ENCODE results near the gene RNF126.
"Not testable (repeated sequence)": the region's sequence is repeated elsewhere in the genome, so short reads cannot be mapped to it uniquely, and the experiment has no call there.

RNF126 gene

DNA sequence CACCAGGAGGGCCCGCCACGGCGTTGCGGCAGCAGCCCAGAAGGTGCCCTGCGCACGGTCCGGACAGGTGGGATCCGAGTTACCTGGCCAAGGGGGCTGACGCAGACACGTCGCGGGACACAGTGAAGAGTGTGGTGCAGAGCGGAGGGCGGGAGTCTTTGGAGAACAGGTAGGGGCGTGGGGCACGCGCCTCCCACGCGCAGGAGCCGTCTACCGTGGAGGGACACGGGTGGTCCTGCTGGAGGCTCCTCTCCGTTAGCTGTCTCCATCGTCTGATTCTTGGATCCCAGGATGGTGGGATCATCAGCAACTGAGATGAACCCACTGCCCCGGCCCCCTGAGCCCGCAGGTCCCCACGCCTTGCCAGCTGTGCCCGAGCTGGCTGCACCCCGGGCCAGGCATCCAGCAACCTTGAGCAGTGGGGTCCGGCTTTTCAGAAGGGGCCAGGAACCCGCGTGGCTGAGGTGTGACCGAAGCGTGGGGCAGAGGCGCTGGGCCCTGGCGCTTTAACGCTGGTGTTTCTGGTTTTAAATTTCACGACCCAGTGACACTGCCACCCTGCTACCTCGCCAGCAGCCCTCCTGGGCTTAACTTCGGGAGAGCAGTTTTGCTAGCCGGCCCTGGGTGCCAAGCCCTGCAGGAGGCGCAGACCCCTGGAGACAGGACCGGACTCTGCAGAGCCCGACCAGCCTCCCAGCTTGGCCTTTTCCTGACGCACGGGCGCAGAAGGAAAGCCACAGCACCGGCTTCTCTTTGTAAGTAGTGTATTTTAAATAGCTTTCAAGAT is 16.0 kb downstream of the RNF126 start:
- DNase-seq = no peak

DNA sequence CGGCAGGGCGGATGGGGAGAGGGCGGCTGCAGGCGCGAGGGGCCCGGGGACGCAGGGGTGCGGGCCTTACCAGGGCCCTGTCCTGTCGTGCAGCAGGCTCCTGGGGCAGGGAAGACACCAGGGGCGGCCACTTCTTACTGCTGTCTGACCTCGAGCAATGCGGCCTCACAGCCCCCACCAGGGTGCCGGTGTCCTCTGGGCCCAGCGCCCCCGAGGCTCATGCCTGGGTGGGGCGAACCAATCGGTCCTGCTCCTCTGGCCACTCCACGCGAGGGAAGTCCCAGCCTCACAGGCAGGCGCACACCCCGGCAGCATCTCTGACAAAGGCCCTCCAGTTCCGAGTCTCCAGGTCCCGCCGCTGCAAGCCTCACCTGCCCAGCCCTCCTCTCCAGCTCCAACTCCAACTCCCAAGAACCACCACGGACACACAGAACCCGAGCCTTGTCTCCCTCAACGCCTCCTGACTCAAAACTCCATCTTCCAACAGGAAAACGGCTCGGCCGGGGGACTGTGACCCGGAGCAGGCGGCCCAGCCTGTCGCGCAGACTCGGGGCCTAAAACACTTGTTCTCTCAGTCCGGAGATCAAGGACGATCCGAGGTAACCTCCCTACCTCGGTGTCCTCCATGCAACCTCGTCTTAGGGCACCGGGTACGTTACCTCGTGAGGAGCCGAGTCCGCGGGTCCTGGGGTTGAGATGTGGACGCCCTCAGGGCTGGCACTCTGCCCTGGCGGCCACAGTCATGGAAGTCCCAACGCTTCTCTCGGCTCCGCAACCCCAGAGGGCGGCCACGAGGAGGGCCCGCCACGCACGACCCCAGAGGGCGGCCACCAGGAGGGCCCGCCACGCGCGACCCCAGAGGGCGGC is 16.9 kb downstream of the RNF126 start:
- DNase-seq = no peak

DNA sequence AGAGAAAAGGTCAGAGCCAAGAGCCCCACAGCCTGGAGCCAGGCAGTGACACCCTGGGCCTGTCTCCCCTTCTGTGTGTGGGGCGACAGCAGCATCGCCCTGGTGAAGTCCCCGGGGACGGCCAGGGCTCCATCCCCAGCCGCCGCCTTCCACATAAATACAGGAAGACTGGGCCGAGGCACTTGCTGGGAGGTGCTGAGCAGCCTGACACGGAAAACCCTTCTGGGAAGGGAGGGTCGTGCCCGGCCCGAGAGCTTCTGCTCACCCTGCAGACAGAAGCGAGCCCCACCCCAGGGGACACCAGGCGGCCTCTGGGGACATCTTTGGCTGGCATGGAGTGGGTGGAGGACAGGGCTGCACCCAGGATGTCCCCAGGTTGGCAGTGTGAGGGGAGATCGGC is 18.2 kb downstream of the RNF126 start:
- no peak for DNase-seq

DNA sequence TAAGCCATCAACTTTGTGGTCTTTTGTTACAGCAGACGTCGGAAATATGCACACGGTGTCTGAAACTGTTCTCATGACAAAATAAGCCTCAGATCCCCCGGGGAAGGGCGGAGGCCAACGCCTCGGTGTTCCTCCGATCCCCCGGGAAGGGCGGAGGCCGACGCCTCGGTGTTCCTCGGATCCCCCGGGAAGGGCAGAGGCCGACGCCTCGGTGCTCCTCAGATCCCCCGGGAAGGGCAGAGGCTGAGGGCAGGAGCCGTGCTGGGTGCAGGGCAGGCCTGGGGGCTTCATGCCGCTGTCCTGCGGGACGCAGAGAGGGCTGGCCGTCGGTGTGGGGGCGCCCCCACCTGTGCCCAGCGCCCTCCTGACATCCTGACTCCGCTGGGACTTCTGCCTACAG is 18.7 kb downstream of the RNF126 start:
- DNase-seq = no peak

DNA sequence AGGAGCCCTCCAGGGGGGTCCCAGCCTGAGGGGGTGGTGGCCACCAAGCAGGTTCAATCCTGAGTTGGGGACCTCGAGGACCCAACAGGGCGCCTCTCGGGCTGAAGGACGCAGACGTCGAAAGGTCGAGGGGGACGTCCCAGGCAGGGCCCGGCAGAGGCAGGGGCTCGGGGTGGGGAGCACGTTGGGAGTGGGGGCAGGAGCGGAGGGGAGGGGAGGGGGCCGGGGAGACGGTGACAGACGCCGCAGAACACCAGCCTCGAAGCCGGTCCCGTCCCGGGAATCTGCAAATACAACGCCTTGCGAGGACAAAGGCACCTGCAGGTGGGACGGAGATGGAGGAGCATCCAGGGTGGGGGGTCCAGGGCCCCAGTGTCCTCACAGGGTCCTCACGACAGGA is 19.3 kb downstream of the RNF126 start:
- DNase-seq = no peak

DNA sequence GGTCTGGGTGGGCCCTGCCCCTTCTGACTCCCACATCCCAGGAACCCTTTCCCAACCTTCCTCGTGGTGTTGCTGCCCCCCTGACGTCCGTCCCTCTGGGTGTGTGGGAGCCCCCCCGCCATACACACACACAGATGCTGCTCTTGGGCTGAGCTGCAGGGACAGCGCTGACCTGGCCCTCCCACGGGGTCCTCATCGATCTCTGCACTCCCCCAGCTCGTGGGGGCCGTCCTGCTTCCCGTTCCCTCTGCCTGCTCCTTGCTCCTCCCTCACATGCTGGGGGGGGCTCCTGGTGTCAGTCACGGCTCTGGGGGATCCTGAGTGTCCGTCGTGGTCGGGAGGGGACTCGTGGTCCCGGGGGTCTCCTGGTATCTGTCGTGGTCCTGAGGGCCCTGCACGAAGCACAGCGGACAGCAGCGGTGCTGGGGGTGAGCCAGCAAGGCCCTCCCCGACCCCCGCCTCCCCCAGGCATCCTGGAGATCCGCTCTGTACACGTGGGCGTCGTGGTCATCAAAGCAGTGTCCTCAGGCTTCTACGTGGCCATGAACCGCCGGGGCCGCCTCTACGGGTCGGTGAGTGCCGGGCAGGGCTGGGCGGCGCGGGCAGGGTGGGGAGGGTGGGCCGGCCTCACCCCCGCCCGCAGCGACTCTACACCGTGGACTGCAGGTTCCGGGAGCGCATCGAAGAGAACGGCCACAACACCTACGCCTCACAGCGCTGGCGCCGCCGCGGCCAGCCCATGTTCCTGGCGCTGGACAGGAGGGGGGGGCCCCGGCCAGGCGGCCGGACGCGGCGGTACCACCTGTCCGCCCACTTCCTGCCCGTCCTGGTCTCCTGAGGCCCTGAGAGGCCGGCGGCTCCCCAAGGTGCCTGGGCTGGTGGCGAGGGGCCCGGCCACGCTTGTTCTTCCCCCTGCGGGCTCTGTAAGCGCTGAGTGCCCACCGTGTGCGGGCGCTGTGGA is 20.0 kb downstream of the RNF126 start:
- no peak for DNase-seq

DNA sequence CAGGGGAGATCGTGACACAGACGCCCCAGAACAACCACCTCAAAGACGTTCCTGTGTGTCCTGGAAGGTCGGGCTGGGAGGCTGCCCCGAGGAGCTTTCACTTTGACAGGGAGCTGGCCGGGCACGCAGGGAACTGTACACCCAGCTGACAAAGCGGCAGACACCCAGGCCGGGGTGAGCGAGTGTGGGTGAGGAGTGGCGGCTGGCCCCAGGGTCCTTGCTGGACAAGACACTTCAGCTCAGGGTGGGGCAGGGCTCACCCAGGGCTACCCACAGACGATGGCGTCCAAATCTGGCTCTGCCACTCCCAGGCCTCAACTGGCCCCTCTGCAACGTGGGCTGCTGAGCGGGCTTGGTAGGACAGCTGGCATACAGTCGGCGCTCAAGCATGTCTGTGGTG is 21.3 kb downstream of the RNF126 start:
- DNase-seq = no peak

DNA sequence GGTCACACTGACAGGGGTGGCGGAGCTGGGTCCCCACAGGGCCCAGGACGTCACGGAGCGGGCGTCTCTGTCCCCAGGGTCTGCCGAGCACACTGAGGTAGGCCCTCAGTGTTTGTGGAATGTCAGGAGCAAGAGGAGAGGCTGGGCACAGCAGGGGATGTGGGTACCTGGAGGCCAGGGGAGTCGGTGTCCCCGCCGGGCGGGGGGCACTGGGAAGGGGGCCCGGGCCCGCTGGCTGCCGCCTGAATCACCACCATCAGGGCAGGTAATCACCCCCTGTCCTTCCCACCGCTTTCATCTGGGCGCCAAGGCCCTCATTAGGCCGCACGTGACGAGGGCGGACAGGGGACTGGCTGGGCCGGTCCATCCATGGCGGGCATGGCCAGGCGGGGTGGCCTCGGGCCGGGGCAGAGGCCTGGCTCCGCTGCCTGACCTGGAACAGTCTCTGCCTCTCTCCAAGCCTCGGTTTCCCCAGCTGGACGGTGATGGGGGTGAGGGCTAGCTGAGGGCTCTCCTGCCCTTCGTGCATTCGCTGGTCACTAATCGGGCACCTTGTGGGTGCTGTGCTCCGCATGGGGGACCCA is 22.3 kb downstream of the RNF126 start:
- no peak for DNase-seq

DNA sequence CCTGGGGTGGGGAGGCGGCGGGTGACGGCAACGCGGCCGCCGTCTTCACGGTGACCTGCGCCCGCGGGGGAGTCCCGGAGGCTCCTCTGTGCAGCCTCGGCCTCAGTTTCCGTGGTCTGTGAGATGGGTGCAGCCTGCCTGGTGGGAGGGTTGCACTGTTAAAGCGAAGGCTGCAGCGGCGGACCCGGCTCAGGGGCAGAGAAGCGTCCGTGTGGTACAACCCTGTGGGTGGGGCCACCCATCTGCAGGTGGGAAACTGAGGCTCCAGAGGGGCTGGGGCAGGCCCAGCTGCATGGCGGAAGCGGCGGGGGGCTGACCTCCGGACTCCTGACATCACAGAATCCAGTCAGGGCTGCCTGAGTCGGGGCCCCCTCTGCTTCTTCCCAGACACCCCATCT is 22.9 kb downstream of the RNF126 start:
- DNase-seq = no peak

DNA sequence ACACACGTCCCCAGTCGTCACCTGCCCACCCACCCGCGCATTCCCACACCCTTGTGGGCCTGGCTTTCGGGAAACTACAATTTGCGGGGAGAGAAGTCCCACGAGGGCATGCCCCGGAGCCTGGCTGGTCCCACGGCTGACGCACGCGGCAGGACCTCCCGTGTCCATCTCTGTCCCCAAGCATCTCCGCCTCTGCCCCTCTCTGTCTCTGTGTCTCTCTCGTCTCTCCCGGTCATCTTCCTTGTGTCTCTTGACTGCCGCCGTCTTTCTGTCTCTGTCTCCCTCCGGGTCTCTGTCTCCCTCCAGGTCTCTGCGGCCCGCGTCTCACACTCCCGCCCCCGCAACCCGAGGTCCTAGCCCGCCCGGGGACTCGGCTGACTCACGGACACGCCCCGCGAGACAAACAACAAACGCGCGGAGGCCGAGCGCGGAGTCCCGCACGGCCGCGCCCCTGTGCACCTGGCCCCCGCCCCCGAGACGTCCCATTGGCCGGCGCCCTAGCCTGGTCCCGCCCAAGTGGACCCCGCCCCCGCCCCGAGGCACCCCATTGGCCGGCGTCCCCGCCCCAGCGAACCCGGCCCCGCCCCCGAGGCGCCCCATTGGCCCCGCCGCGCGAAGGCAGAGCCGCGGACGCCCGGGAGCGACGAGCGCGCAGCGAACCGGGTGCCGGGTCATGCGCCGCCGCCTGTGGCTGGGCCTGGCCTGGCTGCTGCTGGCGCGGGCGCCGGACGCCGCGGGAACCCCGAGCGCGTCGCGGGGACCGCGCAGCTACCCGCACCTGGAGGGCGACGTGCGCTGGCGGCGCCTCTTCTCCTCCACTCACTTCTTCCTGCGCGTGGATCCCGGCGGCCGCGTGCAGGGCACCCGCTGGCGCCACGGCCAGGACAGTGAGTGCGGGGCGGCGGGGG is 23.5 kb downstream of the RNF126 start, which contains the start of gene FGF22:
Gene FGF22 (plus strand): TSS at position 627 of the 908 bp plus-strand sequence. CDS start 47 bp downstream, at position 674.
- DNase-seq = peak; percentile 90 to 97 (median 96)

DNA sequence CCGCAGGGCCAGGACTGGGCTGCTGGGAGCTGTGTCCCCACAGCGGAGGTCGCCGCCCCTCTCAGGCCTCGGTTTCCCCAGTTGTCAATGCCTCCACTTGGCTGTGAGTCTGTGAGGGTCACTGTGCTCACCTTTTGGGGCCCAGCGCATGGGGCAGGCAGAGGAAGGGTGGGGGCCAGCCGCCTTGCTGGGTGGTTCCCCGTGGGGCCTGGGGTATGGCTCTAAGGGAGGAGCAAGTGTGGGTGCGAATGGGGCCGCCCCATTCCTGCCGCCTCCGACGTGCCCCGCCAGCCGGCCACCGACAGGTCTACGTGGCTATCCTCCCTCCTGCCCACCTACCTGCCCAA is 24.1 kb downstream of the RNF126 start:
- DNase-seq = no peak

DNA sequence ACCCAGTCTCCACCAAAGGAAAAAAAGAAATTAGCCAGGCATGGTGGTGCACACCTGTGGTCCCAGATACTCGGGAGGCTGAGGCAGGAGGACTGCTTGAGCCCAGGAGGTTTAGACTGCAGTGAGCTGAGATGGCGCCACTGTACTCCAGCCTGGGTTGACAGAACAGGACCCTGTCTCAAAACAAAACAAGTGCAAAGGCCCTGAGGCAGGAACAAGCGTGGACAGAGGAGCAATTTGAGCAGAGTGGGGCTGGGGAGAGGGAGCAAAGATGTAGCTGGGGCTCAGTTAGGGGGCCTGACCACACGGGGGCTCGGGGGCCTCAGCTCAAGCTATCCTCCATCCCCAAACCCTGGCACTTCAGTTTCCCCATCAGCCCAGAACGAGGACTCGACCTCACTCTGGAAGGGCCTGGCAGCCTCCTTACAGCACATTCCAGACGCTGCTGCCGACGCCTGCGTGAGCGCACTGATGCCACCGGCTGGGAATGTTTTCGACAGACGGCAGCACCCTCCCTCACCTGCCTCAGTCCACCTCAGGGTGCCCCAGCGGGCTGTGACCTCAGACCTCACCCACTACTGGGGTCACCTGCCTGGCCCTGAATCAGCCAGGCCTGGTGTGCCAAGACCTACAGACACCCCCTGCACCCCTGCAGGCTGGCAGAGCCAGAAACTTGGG is 27.9 kb downstream of the RNF126 start:
- DNase-seq = no peak

DNA sequence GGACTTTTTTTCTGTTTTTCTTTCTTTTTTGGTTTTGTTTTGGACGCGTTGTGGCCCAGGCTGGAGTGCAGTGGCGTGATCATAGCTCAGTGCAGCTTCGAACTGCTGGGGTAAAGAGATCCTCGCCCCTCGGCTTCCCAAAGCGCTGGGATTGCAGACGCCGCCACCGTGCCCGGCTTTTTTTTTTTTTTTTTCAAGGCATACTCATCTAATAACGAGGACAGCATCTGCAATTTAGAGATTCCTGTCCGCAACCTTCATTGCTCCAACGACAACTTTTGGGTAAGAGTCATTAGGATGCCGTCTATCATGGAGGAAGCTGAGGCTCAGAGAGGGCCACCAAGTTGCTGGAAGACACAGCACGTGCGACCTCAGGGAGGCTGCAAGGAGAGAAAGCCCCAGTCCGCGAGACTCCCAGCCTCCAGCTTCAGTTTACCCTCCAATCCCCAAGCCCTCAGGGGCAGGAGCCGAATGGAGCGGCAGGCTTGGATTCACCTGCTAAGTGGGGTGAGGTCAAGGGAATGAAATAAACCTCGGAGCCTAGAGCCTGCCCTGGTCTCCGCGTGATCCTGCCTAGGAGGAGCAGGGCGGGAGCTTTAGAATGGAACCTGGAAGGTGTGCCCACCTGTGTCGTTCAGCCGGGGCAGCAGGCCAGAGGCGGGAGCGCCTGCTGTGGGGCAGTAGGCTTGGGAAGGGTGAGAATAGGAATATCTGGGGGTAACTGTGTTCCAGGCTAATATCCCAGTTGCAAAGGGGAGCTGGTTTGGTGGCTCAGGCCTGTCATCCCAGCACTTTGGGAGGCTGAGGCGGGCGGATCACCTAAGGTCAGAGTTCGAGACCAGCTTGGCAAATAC is 29.0 kb downstream of the RNF126 start:
- DNase-seq = no peak

DNA sequence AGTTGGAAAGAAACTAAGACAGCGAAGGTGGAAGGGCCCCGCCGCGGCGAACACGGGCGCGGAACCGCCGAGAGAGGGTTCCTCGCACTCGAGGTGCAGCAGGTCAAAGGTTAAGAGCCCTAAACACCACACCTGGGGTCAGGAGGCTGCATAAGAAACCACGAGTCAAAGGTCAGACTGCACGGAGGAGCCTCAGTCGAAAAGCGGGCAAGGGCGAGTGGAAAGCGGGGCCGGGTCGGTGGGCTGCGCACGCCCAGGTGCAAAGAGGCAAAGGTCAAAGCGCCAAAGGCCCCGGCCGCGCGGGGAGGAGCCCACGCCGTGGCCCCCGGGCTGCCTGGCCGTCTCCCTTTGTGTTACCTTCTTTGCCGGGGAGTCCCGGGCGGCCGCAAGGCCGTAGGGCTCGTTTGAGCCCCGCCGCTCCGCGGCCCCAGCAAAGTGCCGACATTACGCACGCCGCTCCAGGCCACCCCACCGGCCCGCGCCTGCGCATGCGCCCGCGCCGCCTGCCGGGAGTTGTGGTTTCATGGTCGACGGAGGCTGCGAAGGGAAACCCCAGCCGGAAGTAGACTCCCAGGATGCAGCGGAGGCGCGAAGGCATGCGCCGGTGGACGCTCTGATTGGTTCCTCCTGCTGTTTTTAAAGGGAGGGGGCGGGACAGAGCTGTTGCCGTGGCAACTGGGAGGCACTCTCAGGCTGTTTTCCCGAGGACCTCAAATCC is 29.8 kb downstream of the RNF126 start, which contains the start of gene POLRMT:
Gene POLRMT (minus strand): TSS at position 470 of the 718 bp plus-strand sequence. CDS start 25 bp downstream, at position 445.
- peak; percentile 92 to 97 (median 94) for DNase-seq

DNA sequence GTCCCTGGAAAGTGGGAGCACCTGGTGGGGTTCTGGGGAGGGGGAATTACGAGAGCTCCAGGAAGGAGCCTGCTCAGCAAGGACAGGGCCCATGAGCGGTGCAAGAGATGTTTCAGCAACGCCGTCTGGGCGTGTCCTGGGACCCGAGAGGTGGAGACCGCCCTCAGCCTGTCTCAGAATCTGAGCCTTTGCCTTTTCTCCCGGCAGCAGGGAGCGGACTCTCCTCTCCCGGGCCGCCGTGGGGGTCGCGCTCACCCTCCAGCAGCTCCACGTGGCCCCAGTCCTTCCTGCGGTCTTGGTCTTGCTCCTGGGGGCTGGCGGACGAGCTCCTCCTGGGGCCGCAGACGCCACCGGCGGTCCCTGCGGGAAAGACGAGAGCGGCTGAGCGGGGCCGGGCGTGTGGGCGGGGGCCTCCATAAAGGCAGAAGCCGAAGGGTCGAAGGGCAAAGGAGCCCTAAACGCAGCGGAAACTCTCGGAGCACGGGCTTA is 30.4 kb downstream of the RNF126 start:
- DNase-seq = peak in 1 of 5 donors; percentile 28

DNA sequence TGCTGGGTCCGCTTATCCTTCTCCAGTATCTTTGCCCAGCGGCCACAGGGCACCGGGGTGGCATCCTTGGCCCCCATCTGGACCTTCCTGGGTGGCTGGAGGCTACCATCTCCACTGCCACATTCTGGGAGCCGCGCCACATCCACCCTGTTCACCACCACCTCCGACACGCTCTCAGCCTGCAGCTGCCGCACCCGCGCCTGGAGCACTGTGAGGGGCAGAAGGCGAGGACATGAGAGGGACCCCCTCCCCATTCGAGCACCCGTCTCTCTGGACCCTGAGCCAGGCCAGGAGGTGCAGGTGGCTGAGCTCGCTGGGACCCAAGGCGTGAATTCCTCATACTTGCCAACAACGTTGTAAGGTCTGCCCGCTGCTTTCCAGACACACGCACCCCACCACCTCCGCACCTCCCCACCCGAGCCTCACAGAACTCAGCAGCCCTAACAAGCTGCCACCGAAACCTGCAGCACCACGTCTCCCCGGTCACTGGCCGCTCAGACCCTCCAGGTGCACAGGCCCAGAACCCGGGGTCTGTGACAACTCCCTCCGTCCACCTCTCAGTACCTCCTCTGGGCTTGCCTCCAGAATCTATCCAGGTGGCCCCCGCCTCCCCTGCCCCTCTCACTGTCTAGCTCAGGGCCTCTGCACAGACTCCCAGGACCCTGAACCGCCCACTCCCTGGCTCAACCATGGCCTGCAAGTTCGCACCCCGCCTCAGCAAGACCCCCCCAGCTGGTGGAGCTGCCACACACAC is 32.9 kb downstream of the RNF126 start:
- DNase-seq = no peak

DNA sequence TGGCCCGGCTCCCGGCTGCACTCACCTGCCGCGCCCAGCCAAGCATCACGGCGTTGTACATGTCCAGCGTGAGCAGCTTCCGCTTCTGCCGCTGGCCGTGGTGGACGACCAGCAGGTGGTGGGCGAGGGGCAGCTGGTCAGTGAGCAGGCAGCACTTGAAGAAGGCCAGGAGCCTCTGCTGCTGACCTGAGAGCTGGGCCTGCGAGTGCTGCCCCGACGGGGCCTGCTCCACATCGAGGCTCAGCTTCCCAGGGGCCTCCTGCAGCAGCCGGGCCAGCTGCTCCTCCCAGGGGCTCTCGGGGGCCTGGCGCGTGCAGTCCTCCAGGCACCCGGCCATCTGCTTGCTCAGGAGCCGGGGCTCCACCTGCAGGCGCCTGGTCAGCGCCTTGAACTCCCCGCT is 33.5 kb downstream of the RNF126 start:
- not testable (repeated sequence) for DNase-seq

DNA sequence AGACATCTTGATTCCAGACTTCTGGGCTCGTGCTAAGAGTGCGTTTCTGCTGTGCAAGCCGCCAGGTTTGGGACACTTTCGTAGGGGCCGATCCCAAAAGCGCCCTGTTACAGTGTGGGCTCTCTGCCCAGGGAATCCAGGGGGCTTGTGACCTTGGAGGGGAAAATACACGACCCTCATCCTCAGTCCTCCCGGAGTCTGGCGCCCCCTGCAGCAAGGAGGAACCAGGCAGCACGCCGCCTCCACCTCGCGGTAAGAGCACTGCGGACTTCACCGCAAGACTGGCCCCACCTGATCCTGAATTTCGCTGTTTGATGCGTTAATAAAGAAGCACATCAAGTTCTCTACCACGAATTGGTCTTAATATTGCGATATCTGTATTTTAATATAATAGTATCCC is 34.8 kb downstream of the RNF126 start:
- DNase-seq = no peak

Measured in T-helper 1 cell (primary cell).